Measurements from ENCODE around the gene USP19. TPM values are rescaled to one million over a fixed set of nuclear protein-coding genes. Genes with fewer than 3 reads are reported as not detected.

The USP19 gene, protein sequence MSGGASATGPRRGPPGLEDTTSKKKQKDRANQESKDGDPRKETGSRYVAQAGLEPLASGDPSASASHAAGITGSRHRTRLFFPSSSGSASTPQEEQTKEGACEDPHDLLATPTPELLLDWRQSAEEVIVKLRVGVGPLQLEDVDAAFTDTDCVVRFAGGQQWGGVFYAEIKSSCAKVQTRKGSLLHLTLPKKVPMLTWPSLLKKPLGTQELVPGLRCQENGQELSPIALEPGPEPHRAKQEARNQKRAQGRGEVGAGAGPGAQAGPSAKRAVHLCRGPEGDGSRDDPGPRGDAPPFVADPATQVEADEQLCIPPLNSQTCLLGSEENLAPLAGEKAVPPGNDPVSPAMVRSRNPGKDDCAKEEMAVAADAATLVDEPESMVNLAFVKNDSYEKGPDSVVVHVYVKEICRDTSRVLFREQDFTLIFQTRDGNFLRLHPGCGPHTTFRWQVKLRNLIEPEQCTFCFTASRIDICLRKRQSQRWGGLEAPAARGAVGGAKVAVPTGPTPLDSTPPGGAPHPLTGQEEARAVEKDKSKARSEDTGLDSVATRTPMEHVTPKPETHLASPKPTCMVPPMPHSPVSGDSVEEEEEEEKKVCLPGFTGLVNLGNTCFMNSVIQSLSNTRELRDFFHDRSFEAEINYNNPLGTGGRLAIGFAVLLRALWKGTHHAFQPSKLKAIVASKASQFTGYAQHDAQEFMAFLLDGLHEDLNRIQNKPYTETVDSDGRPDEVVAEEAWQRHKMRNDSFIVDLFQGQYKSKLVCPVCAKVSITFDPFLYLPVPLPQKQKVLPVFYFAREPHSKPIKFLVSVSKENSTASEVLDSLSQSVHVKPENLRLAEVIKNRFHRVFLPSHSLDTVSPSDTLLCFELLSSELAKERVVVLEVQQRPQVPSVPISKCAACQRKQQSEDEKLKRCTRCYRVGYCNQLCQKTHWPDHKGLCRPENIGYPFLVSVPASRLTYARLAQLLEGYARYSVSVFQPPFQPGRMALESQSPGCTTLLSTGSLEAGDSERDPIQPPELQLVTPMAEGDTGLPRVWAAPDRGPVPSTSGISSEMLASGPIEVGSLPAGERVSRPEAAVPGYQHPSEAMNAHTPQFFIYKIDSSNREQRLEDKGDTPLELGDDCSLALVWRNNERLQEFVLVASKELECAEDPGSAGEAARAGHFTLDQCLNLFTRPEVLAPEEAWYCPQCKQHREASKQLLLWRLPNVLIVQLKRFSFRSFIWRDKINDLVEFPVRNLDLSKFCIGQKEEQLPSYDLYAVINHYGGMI (N-terminal part only)
- total RNA-seq (2022; extraction: Qiagen RNA extraction), result 17.2 to 23.8 TPM (median 23.3 TPM) in 5 replicates

DNA sequence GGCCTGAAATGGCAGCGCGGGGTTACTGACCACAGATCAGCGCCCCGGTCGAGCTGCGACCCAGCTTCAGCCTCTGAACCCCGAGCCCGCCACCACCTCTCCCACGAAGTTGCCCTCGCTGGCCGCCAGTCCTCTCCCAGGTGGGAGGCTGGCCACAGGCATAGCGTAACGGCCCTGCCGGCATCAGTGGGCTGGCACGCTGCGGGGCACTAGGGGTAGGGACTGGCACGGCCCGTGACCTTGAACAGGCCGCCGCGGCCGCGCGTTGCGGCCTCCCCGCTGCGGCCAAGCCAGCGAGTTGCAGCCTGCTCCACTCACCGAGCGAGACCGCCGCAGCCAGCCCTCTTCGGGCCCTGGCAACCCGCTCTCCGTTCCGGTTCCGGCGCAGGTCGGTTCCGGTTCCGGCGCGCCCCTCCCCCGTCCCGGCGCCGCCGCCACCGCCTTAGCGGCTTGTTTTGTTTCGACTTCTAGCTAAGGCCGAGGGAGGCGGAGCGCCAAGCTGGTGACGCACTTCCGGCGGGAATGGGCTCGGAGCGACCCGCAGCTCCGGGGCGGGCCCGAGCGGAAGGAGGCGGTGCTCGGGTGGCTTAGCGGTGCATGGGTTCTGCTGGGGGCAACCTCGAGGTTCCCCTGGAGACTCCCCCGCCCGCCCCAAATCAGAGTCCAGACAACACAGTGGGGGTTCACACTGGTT, at the start of gene USP19:
USP19 (minus strand) TSS at position 386 of the 694 bp plus-strand sequence. CDS start 1,678 bp downstream, outside the sequence.

DNA sequence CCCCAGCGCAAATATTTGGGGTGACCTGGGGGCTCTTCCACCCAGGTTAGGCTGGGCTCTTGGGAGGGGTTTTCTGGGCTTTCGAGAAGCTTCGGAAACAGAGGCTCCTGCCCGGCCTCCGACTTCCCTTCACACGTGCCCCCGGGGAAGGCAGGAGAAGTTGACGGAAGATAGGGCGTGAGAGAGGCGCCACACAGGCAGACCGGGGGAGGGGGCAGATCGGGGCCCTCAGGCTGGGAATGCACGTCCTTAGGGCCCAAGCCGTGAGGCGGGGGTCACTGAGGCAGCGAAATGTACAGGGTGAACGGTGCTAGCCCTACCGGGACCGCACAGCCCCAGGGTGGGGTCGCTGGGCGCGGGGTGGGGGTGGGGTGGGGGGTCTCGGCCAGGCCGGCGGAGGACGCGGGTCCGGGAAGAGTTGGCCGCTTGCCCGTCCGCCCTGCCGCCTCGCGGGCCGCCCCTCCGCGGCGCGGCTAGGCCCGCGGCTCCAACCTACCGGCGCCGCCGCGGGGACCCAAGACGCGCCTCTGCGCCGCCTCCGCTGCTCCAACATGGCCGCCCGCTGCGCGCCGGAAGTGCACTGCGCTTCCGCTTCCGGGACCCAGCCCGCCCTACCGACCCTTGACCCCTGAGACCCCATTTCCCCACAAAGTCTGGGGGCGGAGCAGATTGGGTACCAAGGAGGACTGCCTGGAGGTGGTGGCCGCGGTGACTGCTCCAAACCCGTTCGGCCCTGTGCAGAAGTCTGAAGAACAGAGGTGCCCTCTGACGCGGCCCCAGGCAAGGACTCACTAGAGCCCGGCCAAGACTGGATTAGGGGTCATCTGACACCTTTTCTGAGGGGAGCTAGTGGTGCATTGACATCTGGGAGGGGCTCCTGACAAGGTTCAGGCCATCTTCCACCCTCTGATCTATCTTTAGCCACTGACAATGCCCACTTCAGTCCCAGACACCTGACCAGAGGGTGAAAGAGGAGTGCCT, 45.4 kb upstream of the USP19 start, which contains the start of gene CCDC71:
CCDC71 (minus strand) TSS at position 561 of the 981 bp plus-strand sequence. CDS start 2,123 bp downstream, outside the sequence.

DNA sequence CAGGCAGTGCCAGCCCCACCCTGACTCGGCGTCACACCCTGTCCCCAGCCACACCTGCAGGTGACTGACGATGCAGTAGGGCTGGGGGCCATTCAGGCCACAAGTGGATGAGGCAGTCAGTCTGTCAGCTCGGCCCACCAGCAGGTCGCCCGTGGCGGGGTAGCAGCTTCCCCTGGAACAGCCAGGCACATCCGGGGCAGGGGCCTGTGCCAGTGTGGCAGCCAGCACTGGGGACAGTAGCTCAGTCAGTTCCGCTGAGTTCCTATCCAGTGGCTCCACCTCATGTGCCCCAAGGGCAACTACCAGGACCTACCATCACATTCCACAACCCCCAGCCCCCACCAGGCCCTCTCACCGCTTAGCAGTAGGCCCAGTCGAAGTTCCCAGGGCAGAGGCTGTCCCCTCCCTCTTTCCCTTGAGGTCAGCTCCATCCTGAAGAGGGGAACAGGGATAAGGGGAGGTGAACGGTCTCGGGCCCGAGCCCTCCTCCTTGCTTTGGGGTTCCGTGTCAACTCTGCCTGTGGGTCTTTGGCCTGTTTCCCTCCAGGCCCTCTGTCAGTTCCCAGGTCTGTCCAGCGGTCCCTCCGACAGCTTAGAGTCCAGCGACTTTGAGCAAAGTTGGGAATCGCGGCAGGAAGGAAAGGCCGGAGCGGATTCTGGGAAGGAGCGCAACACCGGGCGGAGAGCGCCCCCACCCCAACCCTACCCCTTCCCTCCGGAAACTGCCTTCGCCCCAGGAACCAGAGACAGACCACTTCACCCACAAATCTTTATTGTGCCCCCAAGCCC, 12.0 kb upstream of the USP19 start, which contains the start of gene LAMB2:
LAMB2 (minus strand) TSS at position 614 of the 789 bp plus-strand sequence; CDS start at position 431, 183 bp downstream.

DNA sequence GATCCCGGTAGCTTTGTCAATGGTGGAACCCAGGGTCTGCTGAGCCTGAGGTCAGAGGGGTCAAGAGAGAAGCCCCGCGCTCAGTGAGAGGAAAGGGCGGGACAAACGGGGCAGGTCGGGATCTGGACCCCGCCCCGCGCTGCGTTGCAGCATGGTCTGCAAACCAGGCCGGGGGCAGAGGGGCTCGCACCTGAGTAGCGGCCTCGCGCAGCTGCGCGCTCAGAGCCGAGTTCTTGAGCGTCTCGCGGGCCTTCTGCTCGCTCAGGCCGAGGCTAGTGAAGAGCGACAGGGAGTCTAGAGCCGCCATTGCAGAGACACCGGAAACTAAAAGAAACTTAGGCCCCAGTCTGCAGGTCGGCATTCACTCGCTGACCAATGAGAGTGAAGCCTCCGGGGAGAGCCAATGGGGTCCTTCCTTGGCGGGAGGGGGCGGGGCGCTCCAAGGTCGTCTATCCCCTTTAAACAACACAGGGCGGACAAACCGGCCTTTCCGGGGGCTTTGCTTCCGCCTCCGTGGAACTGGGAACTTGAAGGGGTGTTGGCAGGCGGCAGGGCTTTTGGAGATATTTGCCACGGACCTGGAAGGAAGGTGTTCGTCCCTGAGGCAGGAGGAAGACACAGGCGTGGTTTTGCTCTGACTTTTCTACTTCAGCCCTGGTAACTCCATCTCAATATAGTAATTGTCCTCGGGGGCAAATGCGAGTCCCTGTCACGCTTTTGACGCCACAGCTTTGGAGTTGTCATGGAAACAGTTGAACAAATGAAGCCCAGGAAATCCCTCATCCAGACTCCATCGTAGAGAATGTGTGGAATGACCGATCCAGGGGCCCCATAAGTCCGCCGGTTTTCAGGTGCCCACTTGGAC, 16.0 kb downstream of the USP19 start, which contains the start of gene QARS1:
QARS1 (minus strand) TSS at position 331 of the 865 bp plus-strand sequence; CDS start at position 307, 24 bp downstream.

DNA sequence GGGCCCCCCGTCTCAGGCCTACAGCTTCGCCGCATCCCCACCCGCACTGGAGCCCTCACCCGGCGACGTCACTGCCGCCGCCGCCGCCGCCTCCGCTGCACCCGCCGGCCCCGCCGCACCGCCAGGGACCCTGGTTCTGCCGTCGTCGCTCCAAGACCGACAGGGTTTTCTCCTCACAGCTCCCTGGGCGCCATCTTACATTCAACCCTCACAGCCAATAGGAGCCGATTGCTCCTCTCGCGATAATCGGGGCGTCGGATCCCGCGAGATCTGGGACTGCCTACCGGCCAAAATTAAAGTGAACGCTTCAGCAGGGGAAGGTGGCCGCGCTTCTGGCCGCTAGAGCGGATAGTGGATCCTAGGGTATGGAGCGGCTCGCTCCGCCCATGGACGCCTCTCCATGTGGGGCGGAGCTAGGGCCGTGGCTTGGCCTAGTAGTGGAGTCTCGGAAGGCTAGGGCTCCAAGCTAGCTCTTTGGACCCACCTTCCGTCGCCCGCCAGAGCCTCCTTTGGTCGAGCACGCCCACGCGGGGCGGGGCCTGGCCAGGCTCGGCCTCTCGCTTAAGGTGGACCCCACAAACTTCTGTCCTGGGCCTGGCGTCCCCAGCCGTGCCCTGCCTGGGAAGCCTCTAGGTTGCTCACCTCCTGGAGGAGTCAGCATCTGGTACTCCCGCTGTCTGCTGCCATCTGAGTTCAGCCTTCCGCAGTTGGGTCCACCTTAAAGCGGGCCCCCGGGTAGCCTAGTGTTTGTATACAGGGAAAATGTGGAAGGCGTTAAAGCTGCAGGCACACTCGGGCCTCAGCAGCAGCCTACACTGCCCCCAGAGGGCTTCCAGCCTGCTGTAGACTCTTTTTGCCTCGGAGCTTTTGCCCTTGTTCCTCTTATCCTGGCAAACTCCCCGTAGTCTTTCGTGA, 26.5 kb downstream of the USP19 start, which contains the start of gene QRICH1:
QRICH1 (minus strand) TSS at position 219 of the 915 bp plus-strand sequence. CDS start 17,054 bp downstream, outside the sequence.

Other genes starting within 250 kb of the USP19 start
- gene SLC25A20, start 221.9 kb downstream of the USP19 start, total RNA-seq (2022; extraction: Qiagen RNA extraction), result 10.0 to 12.2 TPM (median 10.6 TPM) in 5 replicates
- gene ARIH2, start 202.0 kb downstream of the USP19 start, total RNA-seq (2022; extraction: Qiagen RNA extraction), result 53.1 to 63.5 TPM (median 57.3 TPM) in 5 replicates
- gene P4HTM, start 130.6 kb downstream of the USP19 start, total RNA-seq (2022; extraction: Qiagen RNA extraction), result 12.7 to 19.4 TPM (median 18.5 TPM) in 5 replicates
- gene WDR6, start 113.4 kb downstream of the USP19 start, total RNA-seq (2022; extraction: Qiagen RNA extraction), result 56.1 to 78.2 TPM (median 75.6 TPM) in 5 replicates
- 19.6 to 25.4 TPM (median 24.4 TPM) in 5 replicates for gene DALRD3, start 102.2 kb downstream of the USP19 start, total RNA-seq (2022; extraction: Qiagen RNA extraction)
- gene NDUFAF3, start 98.7 kb downstream of the USP19 start, total RNA-seq (2022; extraction: Qiagen RNA extraction), result 61.9 to 93.9 TPM (median 86.0 TPM) in 5 replicates
- gene IMPDH2, start 91.4 kb downstream of the USP19 start, total RNA-seq (2022; extraction: Qiagen RNA extraction), result 151 to 161 TPM (median 154 TPM) in 5 replicates
- 37.1 to 40.0 TPM (median 38.9 TPM) in 5 replicates for gene QRICH1, start 26.8 kb downstream of the USP19 start, total RNA-seq (2022; extraction: Qiagen RNA extraction)
- 121 to 151 TPM (median 137 TPM) in 5 replicates for gene QARS1, start 16.1 kb downstream of the USP19 start, total RNA-seq (2022; extraction: Qiagen RNA extraction)
- gene LAMB2, start 12.2 kb upstream of the USP19 start, total RNA-seq (2022; extraction: Qiagen RNA extraction), result 82.0 to 115 TPM (median 113 TPM) in 5 replicates
- gene CCDC71, start 45.5 kb upstream of the USP19 start, total RNA-seq (2022; extraction: Qiagen RNA extraction), result 12.1 to 15.3 TPM (median 12.2 TPM) in 5 replicates
- 4.4 to 7.0 TPM (median 5.7 TPM) in 5 replicates for gene KLHDC8B, start 50.8 kb upstream of the USP19 start, total RNA-seq (2022; extraction: Qiagen RNA extraction)
- gene C3orf62, start 156.4 kb upstream of the USP19 start, total RNA-seq (2022; extraction: Qiagen RNA extraction), result 1.5 to 2.5 TPM (median 1.8 TPM) in 5 replicates
- 11.4 to 15.4 TPM (median 13.8 TPM) in 5 replicates for gene USP4, start 219.2 kb upstream of the USP19 start, total RNA-seq (2022; extraction: Qiagen RNA extraction)
- 262 to 306 TPM (median 293 TPM) in 5 replicates for gene GPX1, start 237.5 kb upstream of the USP19 start, total RNA-seq (2022; extraction: Qiagen RNA extraction)